Measurements from ENCODE around the gene KRTAP1-5.
"Not testable (repeated sequence)": the region's sequence is repeated elsewhere in the genome, so short reads cannot be mapped to it uniquely, and the experiment has no call there.

KRTAP1-5 gene

GRCh38 chr17:41058741-41059140 is 31.7 kb upstream of the KRTAP1-5 start:
- DNase-seq (ENCODE audit: insufficient read length, low spot score) (no peak), FAIRE-seq (no peak)
- TF ChIP-seq, protein P1, sequence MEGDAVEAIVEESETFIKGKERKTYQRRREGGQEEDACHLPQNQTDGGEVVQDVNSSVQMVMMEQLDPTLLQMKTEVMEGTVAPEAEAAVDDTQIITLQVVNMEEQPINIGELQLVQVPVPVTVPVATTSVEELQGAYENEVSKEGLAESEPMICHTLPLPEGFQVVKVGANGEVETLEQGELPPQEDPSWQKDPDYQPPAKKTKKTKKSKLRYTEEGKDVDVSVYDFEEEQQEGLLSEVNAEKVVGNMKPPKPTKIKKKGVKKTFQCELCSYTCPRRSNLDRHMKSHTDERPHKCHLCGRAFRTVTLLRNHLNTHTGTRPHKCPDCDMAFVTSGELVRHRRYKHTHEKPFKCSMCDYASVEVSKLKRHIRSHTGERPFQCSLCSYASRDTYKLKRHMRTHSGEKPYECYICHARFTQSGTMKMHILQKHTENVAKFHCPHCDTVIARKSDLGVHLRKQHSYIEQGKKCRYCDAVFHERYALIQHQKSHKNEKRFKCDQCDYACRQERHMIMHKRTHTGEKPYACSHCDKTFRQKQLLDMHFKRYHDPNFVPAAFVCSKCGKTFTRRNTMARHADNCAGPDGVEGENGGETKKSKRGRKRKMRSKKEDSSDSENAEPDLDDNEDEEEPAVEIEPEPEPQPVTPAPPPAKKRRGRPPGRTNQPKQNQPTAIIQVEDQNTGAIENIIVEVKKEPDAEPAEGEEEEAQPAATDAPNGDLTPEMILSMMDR (IDR thresholded peaks at IDR 0.05; ENCODE audit: insufficient read depth, missing control alignments), result no peak

- TF ChIP-seq, protein P1 (IDR thresholded peaks at IDR 0.05; ENCODE audit: insufficient read depth, missing control alignments), result no peak
- no peak for FAIRE-seq
- DNase-seq (ENCODE audit: insufficient read length, low spot score), result no peak
Measured at GRCh38 chr17:41057547-41057946, 30.5 kb upstream of the KRTAP1-5 start.

GRCh38 chr17:41055130-41055529 is 28.1 kb upstream of the KRTAP1-5 start, which contains the start of gene KRTAP2-2:
Gene KRTAP2-2 (minus strand): TSS chr17:41055230. CDS start chr17:41055211, 19 bp downstream.
- DNase-seq (ENCODE audit: insufficient read length, low spot score); FAIRE-seq: not testable (repeated sequence)

- not testable (repeated sequence) for DNase-seq (ENCODE audit: insufficient read length, low spot score); FAIRE-seq
Measured at GRCh38 chr17:41054556-41054955, 27.5 kb upstream of the KRTAP1-5 start.

- DNase-seq (ENCODE audit: insufficient read length, low spot score), result no peak
- TF ChIP-seq, protein P1 (IDR thresholded peaks at IDR 0.05; ENCODE audit: insufficient read depth, missing control alignments), result no peak
- no peak for FAIRE-seq
Measured at GRCh38 chr17:41054025-41054424, 27.0 kb upstream of the KRTAP1-5 start.

DNA sequence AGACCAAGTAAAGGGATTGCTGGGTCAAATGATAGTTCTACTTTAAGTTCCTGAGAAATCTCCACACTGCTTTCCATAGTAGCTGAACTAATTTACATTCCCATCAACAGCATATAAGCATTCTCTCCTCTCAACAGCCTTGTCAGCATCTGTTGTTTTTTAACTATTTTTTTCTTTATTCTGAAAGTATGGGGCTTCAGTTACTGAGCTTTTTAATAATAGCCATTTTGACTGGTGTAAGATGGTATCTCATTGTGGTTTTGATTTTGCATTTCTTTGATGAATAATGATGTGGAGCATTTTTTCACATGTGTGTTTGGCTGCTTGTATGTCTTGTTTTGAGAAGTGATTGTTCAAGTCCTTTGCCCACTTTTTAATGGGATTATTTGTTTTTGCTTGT is 25.6 kb upstream of the KRTAP1-5 start:
- DNase-seq (ENCODE audit: insufficient read length, low spot score) (no peak), FAIRE-seq (no peak)
- TF ChIP-seq, protein P1 (IDR thresholded peaks at IDR 0.05; ENCODE audit: insufficient read depth, missing control alignments), result no peak

- FAIRE-seq, result no peak
- TF ChIP-seq, protein P1 (IDR thresholded peaks at IDR 0.05; ENCODE audit: insufficient read depth, missing control alignments), result no peak
- no peak for DNase-seq (ENCODE audit: insufficient read length, low spot score)
Measured at GRCh38 chr17:41049110-41049509, 22.1 kb upstream of the KRTAP1-5 start.

- no peak for FAIRE-seq
Measured at GRCh38 chr17:41048441-41048840, 21.4 kb upstream of the KRTAP1-5 start.

GRCh38 chr17:41046735-41047465 is 19.9 kb upstream of the KRTAP1-5 start, which contains the start of gene KRTAP2-1:
Gene KRTAP2-1 (minus strand): TSS chr17:41047316. CDS start chr17:41047267, 49 bp downstream.
- FAIRE-seq; DNase-seq (ENCODE audit: insufficient read length, low spot score): not testable (repeated sequence)

More at GRCh38 chr17:41048441-41048840, 21.4 kb upstream of the KRTAP1-5 start:
- no peak for DNase-seq (ENCODE audit: insufficient read length, low spot score)
- TF ChIP-seq, protein P1 (IDR thresholded peaks at IDR 0.05; ENCODE audit: insufficient read depth, missing control alignments), result no peak
